Testis (tissue), 3 donors: Measurements from ENCODE around the gene GRID1. TPM values are rescaled to one million over a fixed set of nuclear protein-coding genes. Genes with fewer than 3 reads are reported as not detected.
A peak's percentile ranks its signal among the peaks of the same experiment; 100 is the strongest.
"Not testable (repeated sequence)": the region's sequence is repeated elsewhere in the genome, so short reads cannot be mapped to it uniquely, and the experiment has no call there.

Source experiments
- DNase-seq: peaks from one replicate; pipeline ENCODE4 v3.0.0-alpha.2; 2019
- H3K27ac ChIP-seq, 2 donors: fragments of 200-600 bp; sonication (generic); one replicate each; pipeline ENCODE4 v1.5.1; 2019
- H3K27me3 ChIP-seq: fragments of 200-600 bp; sonication (generic); one replicate; pipeline ENCODE4 v1.5.1; 2019
- H3K36me3 ChIP-seq: fragments of 200-600 bp; sonication (generic); one replicate; pipeline ENCODE4 v1.5.1; 2017; ENCODE audit warnings: low read depth; ENCODE audit errors: missing control alignments
- H3K4me1 ChIP-seq: fragments of 200-600 bp; sonication (generic); one replicate; pipeline ENCODE4 v1.5.1; 2019
- H3K4me3 ChIP-seq, 2 donors: fragments of 200-600 bp; sonication (generic); one replicate each; pipeline ENCODE4 v1.5.1; 2017 to 2019
- H3K9me3 ChIP-seq: fragments of 200-600 bp; sonication (generic); one replicate; pipeline ENCODE4 v1.5.1; 2017
- CTCF ChIP-seq, 3 experiments: fragments of 450-650 bp in 2 of 3; fragments of 200-600 bp in 1 of 3; sonication (generic) in 1 of 3; IDR thresholded peaks; one replicate each; pipeline ENCODE4 v1.5.1; 2016 to 2019; ENCODE audit warnings: antibody characterized with exemption in 3 of 3, mild to moderate bottlenecking in 2 of 3, moderate library complexity in 1 of 3
- POLR2A ChIP-seq: fragments of 450-650 bp; IDR thresholded peaks from one replicate; pipeline ENCODE4 v1.6.1; 2017; ENCODE audit warnings: antibody characterized with exemption, mild to moderate bottlenecking, moderate library complexity
- WGBS, 2 donors: methylation state at CpG; one replicate each; pipeline ENCODE4 v1.1.5; 2018; 5-methylcytosine and 5-hydroxymethylcytosine counted together
- intact Hi-C: fragments of 100-400 bp; cut with DNase I; formaldehyde crosslinking; loops from one replicate; pipeline ENCODE4 v1.15.1; 2023; ENCODE audit warnings: low total_unique reads
- polyA plus RNA-seq: library from polyadenylated mRNA; stranded (reverse); fragments of 350-450 nt; fragmentation: Illumina TruSeq; extraction: RNeasy Lipid Tissue Mini Kit (QIAGEN cat#74804); gene quantifications from one replicate; pipeline ENCODE4 v1.2.3, GENCODE V29; 2014; ENCODE audit warnings: low read depth, low replicate concordance; ENCODE audit not compliant: insufficient read depth
- total RNA-seq, 2 donors: library from RNA; depleted of rRNA; stranded (reverse); fragments of >200 nt; gene quantifications; one replicate each; pipeline ENCODE4 v1.2.3, GENCODE V29; 2016

The GRID1 gene
- total and polyA plus RNA-seq, 3 donors from 2014 or later: 7.4 to 16.7 (median 8.1) TPM

- intact Hi-C loops: no loop called here
- Histone ChIP-seq H3K4me3 (no peak overlapping the region), H3K27ac (no peak overlapping the region), H3K27me3 (no peaks in the 10 kb centered on the region), H3K4me1 (no peaks in the 10 kb centered on the region), H3K36me3 (no peaks in the 10 kb centered on the region), H3K9me3 (no peaks in the 10 kb centered on the region)
- TF ChIP-seq CTCF (IDR thresholded peaks at IDR 0.05): no peak
- TF ChIP-seq POLR2A: no peak
- no peak for DNase-seq
- WGBS, 2 donors: 71 to 78% methylated on average over 3 of the region's 3 CpGs
These were observed 647.2 kb downstream of the GRID1 start for GRCh38 chr10:85719408-85719807.

GRCh38 chr10:85713885-85714284, 652.7 kb downstream of the GRID1 start:
- H3K9me3 ChIP-seq: no peaks in the 10 kb centered on the region
- H3K27me3 ChIP-seq: no peaks in the 10 kb centered on the region
- intact Hi-C loops: no loop called here
- WGBS, 2 donors: 80 to 89% methylated on average over 4 of the region's 4 CpGs
- no peaks in the 10 kb centered on the region for H3K36me3 ChIP-seq
- H3K4me3 ChIP-seq: no peak overlapping the region
- H3K4me1 ChIP-seq: no peaks in the 10 kb centered on the region
- DNase-seq: no peak
- H3K27ac ChIP-seq: no peak overlapping the region
- TF ChIP-seq CTCF (IDR thresholded peaks at IDR 0.05): no peak
- no peak for TF ChIP-seq POLR2A

GRCh38 chr10:85702768-85703167, 663.8 kb downstream of the GRID1 start:
- H3K27ac ChIP-seq: no peak overlapping the region
- H3K9me3 ChIP-seq: no peaks in the 10 kb centered on the region
- no peak for TF ChIP-seq POLR2A
- H3K4me3 ChIP-seq: no peak overlapping the region
- no peaks in the 10 kb centered on the region for H3K36me3 ChIP-seq
- intact Hi-C loops: no loop called here
- 87 to 92% methylated on average over 2 of the region's 2 CpGs for WGBS, 2 donors
- no peak for DNase-seq
- no peaks in the 10 kb centered on the region for H3K4me1 ChIP-seq
- no peaks in the 10 kb centered on the region for H3K27me3 ChIP-seq

- H3K27me3 ChIP-seq, H3K9me3 ChIP-seq, H3K4me3 ChIP-seq, H3K27ac ChIP-seq, H3K36me3 ChIP-seq, DNase-seq, H3K4me1 ChIP-seq, intact Hi-C loops: not testable (repeated sequence)
- 87 to 94% methylated on average over 4 of the region's 4 CpGs for WGBS, 2 donors
These were observed 667.5 kb downstream of the GRID1 start for GRCh38 chr10:85699066-85699465.

- no peak for DNase-seq
- Histone ChIP-seq H3K4me1 (no peaks in the 10 kb centered on the region), H3K27me3 (no peaks in the 10 kb centered on the region), H3K4me3 (no peak overlapping the region), H3K36me3 (no peaks in the 10 kb centered on the region), H3K27ac (no peak overlapping the region), H3K9me3 (no peaks in the 10 kb centered on the region)
- TF ChIP-seq CTCF (IDR thresholded peaks at IDR 0.05): no peak
- no peak for TF ChIP-seq POLR2A
- intact Hi-C loops: no loop called here
- WGBS, 2 donors: 96 to 98% methylated on average over 1 of the region's 1 CpG
These were observed 669.7 kb downstream of the GRID1 start for GRCh38 chr10:85696893-85697292.

- no peaks in the 10 kb centered on the region for H3K27me3 ChIP-seq
- 79 to 81% methylated on average over 1 of the region's 1 CpG for WGBS, 2 donors
- DNase-seq: peak; percentile 19
- H3K36me3 ChIP-seq: no peaks in the 10 kb centered on the region
- TF ChIP-seq POLR2A (no peak), CTCF (IDR thresholded peaks at IDR 0.05) (no peak)
- no peaks in the 10 kb centered on the region for H3K4me1 ChIP-seq
- no peak overlapping the region for H3K27ac ChIP-seq
- no peaks in the 10 kb centered on the region for H3K9me3 ChIP-seq
- intact Hi-C loops: no loop called here
- H3K4me3 ChIP-seq: no peak overlapping the region
These were observed 684.0 kb downstream of the GRID1 start for GRCh38 chr10:85682621-85683020.
